NCI-H2171 (cell line): ENCODE measurements around the gene IGSF3.
A peak's percentile ranks its signal among the peaks of the same experiment; 100 is the strongest.

Experiments
- DNase-seq: peaks from one replicate; lab custom pipeline; 2025; lab: John Stamatoyannopoulos, UW

The IGSF3 gene

GRCh38 chr1:116667575-116668105 is at the start of gene IGSF3:
IGSF3 (minus strand) TSS chr1:116667733; CDS start chr1:116666326, 1,407 bp downstream.
- DNase-seq, result peak; percentile 49

GRCh38 chr1:116717318-116717717 is 49.8 kb upstream of the IGSF3 start:
- no peak for DNase-seq

- no peak for DNase-seq
Measured at GRCh38 chr1:116716391-116716790, 48.9 kb upstream of the IGSF3 start.

- DNase-seq, result no peak
Measured at GRCh38 chr1:116713474-116713873, 45.9 kb upstream of the IGSF3 start.

GRCh38 chr1:116712510-116712909 is 45.0 kb upstream of the IGSF3 start:
- DNase-seq, result no peak

GRCh38 chr1:116711263-116711840 is 43.8 kb upstream of the IGSF3 start:
- DNase-seq, result peak; percentile 25

GRCh38 chr1:116710420-116711262 is 43.1 kb upstream of the IGSF3 start:
- DNase-seq, result no peak

- no peak for DNase-seq
Measured at GRCh38 chr1:116709666-116710167, 42.2 kb upstream of the IGSF3 start.

- no peak for DNase-seq
Measured at GRCh38 chr1:116708255-116708900, 40.8 kb upstream of the IGSF3 start.

- DNase-seq, result no peak
Measured at GRCh38 chr1:116706841-116707240, 39.3 kb upstream of the IGSF3 start.

GRCh38 chr1:116706123-116706522 is 38.6 kb upstream of the IGSF3 start:
- no peak for DNase-seq

- DNase-seq, result no peak
Measured at GRCh38 chr1:116704278-116704677, 36.7 kb upstream of the IGSF3 start.

- DNase-seq, result no peak
Measured at GRCh38 chr1:116699605-116700004, 32.1 kb upstream of the IGSF3 start.

- DNase-seq, result no peak
Measured at GRCh38 chr1:116698244-116698595, 30.7 kb upstream of the IGSF3 start.

GRCh38 chr1:116697548-116698243 is 30.2 kb upstream of the IGSF3 start:
- DNase-seq, result no peak

- DNase-seq, result no peak
Measured at GRCh38 chr1:116694524-116694923, 27.0 kb upstream of the IGSF3 start.

- DNase-seq, result no peak
Measured at GRCh38 chr1:116693759-116694480, 26.4 kb upstream of the IGSF3 start.

- DNase-seq, result no peak
Measured at GRCh38 chr1:116692879-116693278, 25.3 kb upstream of the IGSF3 start.

GRCh38 chr1:116690849-116691406 is 23.4 kb upstream of the IGSF3 start:
- DNase-seq, result no peak

GRCh38 chr1:116690396-116690848 is 22.9 kb upstream of the IGSF3 start:
- DNase-seq, result no peak
